ENCODE measurements around the gene PLCH1.

- TF ChIP-seq, protein P1, sequence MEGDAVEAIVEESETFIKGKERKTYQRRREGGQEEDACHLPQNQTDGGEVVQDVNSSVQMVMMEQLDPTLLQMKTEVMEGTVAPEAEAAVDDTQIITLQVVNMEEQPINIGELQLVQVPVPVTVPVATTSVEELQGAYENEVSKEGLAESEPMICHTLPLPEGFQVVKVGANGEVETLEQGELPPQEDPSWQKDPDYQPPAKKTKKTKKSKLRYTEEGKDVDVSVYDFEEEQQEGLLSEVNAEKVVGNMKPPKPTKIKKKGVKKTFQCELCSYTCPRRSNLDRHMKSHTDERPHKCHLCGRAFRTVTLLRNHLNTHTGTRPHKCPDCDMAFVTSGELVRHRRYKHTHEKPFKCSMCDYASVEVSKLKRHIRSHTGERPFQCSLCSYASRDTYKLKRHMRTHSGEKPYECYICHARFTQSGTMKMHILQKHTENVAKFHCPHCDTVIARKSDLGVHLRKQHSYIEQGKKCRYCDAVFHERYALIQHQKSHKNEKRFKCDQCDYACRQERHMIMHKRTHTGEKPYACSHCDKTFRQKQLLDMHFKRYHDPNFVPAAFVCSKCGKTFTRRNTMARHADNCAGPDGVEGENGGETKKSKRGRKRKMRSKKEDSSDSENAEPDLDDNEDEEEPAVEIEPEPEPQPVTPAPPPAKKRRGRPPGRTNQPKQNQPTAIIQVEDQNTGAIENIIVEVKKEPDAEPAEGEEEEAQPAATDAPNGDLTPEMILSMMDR (IDR thresholded peaks at IDR 0.05; ENCODE audit: insufficient read depth, low read length), result no peak
- TF ChIP-seq POLR2AphosphoS5 (IDR thresholded peaks at IDR 0.05; ENCODE audit: low read depth), result no peak
Measured at GRCh38 chr3:155587581-155587980, 157.3 kb downstream of the PLCH1 start.

Data from HL-60 (cell line).